NCI-H748 (cell line): ENCODE data around the gene CADM1.

Experiments used
- DNase-seq: peaks from one replicate; lab custom pipeline; 2025; ENCODE audit not compliant: unreplicated experiment; lab: John Stamatoyannopoulos, UW

The CADM1 gene

DNA sequence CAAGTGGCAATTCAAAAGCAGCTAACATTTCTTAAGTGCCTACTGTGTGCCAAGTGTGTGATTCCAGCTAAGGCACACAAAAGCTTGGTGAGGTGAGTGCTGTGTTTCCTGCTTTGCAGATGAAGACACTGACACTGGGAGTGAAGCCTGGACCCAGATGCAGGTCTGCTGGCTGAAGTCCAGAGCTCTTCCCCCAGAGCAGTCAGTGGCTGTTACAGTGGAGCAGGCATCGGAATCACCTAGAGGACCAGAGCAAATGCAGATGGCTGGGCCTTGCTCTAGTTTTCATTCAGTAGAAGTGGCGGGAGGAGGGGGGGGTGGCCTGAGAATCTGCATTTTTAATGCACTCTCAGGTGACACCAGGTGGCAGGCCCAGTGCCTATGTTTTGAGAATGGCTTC, 342.3 kb downstream of the CADM1 start:
- DNase-seq = no peak

DNA sequence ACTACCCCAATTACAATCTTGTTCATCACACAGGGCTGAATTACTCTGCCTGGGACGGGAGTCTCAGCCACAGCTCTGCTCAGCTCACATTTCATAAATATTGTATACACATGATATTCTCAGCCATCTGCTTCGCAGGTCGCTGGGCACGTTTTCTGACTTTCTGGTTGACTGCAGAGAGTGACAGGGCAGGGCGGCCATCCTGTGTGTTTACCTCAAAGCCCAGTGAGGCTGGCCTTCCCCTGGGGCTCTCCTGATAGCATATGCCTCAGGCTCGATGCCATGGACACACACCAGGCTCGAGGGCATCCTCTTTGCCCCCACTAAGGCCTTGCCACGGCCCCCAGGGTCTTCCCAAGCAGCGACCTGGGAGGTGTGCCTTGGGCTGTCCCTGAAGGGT, 345.0 kb downstream of the CADM1 start:
- peak; percentile 12 for DNase-seq

DNA sequence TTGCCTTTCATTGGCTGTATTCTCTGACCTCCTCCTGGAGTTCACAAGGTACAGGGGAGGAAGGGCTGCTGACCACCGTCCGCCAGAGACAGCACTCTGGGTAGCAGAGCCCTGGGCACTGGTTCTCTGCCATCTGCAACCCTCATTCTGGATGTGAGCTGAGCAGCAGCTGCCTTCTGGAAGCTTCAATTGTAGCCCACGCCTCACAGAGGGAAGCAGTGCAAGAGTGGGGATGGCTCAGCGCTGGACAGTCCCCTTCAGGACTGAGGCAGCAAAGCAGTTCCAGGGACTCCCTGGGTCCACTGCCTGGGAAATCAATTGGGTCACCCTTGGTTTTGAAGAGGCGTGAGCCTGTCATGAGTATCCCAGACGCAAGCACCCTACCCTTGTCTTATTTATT, 346.2 kb downstream of the CADM1 start:
- DNase-seq = no peak

DNA sequence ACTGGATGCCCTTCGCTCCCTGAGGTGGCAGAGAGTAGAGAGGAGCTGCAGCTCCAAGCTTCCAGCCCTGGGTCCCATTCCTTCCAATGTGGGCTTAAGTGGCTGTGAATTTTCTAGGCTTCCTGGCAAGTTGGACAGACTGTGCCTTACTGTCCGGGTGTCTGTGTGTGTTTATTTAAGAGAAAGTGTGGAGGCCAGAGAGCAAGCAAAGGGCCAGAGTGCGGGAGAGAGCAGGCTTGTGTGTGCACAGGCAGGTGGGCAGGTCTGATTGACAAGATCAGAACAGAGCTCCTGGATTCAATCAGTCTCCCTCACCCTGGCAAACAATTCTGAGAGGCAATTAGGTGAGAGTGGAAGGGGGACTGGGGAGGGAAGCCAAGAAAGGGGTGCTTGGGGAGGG, 347.0 kb downstream of the CADM1 start:
- no peak for DNase-seq

DNA sequence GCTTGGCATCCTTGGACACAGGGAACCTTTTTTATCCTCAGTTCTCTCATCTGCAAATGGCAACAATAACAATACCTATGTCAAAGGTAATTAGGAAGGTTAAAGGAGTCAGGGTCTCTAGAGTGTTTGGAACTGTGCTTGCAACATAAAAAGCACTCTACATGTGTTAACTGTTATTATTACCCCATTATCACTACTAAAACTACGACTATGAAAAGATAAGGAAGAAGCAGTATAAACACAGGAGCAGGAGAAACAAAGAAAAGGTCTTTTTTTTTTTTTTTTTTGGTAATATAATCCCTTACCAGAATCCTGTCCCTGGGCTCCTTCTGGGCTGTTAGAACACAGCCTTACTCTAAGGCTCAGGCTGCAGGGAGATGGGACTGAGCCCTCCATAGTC, 348.2 kb downstream of the CADM1 start:
- peak; percentile 24 for DNase-seq

DNA sequence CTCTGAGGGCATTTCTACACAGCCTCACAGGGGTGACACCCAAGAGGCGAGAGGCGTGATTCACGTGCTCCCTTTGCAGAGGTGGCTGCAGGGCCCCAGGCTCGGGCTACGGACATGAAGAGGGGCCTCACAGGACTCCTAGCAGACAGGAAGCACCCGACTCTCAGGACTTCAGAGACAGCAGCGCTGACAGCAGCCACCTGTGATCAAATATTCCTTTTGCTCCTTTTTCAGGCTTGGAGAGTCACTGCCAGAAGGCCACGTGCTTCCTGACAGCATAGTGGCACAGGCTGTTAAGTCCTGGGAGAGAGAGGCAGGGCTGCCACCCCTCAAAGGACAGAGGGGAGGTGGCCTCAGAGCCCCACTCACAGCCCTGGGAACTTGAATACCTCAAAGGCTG, 348.9 kb downstream of the CADM1 start:
- no peak for DNase-seq

DNA sequence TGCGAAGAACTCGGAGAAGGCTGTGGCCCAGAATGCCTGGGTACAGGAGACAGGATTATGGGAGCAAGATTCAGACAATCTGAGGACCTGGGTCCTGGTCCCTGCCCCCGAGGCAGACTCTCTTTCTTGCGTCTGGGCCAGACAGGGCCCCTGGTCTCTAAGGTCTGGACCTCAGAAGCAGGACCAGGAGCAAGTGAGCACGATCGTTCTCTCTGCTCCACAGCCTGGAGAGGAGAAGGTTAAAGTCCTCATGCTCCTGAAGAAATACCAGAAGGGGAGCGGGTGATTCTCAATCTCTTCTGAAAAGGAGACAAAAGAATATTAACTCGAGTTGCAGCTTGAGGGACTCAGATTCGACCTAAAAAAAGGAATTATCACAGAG, 349.9 kb downstream of the CADM1 start:
- no peak for DNase-seq

DNA sequence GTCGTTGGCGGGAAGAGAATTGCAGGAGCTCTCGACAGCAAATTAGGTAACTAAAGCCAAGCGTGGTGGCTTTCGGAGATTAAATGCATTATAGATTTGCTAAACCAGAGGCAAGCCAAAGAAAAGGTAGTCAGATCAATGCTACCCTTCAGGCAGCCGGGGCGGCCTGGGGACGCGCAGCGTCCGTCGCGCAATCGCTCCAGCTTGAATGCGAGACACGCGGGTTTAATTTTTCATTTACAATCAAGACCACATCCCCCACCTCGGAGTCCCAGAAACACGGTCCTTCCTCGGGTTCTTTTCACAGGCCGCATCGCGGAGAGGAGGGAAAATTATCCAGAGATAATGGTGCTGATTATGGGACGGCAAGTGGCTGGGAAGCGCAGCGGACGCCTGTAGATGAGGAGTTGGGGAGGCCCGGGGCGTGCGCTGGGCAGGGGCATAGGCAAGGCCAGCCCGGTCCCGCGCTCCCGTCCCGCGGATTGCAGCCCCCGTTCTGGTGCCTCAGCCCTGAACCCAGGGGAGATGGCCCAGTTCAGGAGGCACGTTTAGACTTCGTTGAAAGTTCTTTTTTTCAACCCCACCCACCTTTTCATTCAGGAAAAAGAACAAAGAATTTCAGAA, 350.4 kb downstream of the CADM1 start:
- no peak for DNase-seq

DNA sequence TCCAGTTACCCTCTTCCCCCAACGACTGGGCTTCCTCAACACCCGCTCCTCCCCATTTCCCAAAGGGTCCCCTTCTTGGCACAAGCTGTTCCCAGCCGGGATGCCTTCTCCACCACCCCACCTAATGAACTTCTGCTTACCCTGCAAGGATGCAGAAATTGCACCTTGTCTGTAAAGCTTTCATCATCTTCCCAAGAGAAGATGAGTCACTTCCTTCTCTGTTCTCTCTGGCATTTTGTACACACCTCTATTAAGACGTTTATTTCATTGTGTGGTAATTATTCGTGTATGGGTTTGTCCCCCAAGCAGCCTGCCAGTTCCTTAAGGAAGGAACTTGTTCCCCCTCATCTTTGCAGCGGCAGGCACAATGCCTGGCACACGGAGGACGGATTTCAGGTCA, 351.1 kb downstream of the CADM1 start:
- DNase-seq = no peak

DNA sequence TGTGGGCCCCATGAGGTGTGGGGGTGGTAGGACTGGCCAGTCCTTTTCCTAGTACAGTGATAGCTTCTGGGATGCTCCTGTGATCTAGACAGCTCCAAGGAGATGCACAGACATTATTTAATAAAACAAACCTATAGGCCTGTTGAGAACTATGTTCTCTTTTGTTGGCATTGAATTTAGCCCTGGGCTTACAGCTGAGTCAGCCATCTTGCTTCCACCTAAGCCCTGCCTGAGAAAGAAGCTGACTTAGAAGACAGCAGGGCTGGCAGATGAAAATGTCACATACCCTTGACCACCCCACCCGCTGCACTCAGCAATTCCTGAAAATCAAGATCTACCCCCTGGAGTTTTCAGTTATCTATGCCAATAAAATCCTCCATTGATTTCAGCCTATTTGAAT, 353.2 kb downstream of the CADM1 start:
- DNase-seq = no peak

DNA sequence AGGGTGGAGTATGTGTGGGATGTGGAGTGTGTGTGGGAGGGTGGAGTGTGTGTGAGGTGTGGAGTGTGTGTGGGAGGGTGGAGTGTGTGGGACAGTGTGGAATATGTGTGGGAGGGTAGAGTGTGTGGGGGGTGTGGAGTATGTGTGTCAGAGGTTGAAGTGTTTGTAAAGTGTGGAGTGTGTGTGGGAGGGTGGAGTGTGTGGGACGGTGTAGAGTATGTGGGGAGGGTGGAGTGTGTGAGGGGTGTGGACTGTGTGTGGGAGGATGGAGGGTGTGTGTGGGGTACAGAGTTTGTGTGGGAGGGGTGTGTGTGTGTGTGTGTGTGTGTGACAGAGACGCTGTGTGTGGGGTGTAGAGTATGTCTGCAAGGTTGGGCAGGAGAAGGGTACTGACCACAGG, 355.5 kb downstream of the CADM1 start:
- no peak for DNase-seq

DNA sequence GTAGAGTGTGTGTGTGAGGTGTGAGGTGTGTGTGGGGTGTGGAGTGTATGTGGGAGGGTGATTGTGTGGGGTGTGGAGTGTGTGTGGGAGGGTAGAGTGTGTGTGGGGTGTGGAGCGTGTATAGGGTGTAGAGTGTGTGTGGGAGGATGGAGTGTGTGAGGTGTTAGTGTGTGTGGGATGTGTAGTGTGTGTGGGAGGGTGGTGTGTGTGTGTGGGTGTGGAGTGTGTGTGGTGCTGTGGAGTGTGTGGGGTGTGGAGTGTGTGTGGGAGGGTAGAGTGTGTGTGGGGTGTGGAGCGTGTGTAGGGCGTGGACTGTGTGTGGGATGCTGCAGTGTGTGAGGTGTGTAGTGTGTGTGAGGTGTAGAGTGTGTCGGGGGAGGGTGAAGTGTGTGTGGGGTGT, 356.1 kb downstream of the CADM1 start:
- DNase-seq = no peak

DNA sequence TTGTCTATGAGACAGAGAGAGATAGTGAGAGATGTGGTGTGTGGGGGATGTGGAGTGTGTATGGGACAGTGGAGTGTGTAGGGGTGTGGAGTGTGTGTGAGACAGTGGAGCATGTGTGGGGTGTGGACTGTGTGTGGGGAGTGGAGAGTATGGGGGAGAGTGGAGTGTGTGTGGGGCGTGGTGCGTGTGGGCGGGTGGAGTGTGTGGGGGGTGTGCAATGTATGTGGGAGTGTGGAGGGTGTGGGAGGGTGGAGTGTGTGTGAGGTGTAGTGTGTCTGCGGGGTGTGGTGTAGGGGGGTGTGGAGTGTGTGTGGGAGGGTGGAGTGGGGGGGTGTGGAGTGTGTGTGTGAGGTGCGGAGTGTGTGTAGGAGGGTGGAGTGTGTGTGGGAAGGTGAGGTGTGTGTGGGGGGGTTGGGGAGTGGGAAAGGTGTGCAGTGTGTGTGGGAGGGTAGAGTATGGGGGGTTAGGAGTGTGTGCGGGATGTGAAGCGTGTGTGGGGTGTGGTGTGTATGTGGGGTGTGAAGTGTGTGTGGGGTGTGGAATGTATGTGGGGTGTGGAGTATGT, 356.9 kb downstream of the CADM1 start:
- DNase-seq = no peak

DNA sequence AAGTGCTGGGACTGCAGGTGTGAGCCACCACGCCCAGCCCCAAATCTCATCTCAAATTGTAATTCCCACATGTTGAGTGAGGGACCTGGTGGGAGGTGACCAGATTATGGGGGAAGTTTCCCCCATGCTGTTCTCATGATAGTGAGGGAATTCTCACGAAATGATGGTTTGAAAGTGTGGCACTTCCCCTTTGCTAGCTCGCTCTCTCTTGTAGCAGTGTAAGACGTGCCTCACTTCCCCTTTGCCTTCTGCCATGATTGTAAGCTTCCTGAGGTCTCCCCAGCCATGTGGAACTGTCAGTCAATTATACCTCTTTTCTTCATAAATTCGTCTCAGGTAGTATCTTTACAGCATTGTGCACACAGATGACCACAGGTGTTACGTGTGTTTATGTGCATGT, 357.8 kb downstream of the CADM1 start:
- DNase-seq = no peak

DNA sequence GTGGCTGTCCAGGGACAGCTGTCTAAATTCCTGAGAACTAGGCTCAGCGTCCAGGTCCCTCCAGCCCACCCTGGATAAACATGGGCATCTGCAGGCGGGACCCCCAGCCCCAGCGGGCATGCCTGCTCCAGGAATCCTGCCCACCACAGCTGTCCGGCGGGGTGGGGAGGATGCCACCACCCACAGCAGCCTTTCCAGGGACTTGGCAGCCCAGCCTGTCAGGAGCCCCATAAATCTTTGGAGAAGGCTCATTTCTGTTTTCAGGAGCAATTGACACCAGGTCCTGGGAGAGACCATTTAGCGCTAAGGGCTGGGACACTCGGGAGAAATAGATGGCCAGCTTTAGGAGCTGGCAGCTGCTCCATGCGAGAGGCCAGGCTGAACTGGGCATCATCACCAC, 358.9 kb downstream of the CADM1 start:
- no peak for DNase-seq

DNA sequence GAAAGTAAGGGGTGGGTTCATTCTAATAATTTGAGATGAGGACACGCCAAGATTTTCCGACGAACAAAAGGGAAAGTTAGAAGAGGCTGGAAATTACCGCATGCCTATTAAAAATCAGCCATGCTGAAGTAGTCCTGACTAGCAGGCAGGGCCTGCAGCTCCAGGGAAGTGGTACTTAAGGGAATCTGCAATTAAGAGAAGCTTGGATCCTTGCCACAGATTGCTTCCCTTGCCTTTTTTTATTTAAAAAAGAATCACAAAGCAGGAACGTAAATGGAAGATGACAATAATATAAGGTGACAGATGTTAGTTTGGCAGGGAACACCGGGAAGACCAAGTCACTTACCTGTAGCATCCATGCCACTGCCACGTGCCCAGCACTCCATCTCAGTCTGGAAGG, 359.3 kb downstream of the CADM1 start:
- DNase-seq = peak; percentile 74

DNA sequence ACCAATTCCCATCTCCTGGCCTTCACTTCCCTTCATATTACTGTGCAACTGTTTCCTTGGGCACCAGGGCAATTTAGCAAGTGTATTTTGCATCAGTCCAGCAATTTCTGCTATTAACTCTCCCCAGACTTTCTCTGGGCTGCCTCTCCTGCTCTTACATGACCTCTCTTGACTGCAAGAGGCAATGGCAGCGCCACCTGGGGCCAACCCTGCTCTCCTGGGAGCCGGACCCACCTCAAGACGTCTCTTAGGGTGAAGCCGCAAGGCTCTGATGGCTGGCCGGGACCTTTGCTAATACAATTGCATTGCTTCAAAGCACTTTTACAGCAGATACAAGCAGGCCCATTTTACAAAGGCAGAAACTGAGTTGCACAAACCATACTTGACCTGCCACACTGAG, 360.2 kb downstream of the CADM1 start:
- no peak for DNase-seq

DNA sequence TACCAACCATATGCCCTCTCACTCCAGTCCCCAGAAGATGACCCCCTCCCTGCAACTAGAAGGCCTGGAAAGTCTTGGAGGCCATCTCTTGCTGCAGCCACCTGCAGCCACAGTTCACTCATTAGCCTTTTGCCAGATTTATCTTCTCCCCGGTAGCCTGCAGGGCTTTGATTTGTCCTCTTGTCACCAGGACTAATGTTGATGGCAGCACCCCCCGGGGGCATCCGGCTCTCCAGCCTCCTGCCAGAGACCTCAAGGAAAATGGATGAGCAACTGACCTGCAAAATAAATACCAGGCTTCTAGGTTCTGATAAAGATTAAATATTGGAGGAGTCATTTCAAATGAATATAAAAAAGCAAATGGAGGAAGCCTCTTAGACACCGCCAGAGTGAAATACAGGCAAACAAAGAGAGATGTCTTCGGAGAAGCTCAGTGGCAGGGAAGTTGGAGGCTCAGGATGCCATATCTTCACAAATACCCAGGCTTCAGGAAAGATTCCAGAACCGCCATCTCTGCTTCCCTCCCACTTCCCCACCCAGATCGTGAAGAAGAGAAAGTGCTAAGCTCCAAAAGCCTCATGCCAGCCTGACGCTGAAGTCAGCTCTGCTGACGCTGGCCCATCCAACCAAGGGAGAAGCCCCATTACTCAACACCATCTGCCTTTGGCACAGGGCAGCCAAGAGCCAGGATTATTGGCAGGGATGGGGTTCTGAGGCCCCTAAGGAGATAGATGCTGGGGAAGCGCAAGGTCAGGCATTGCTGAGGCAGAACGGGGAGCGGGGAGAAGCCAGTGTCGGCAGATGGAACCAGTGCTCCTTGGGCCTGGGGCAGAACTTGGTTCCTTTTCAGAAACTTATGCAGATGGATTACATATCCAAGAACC, 362.7 kb downstream of the CADM1 start:
- DNase-seq = no peak

DNA sequence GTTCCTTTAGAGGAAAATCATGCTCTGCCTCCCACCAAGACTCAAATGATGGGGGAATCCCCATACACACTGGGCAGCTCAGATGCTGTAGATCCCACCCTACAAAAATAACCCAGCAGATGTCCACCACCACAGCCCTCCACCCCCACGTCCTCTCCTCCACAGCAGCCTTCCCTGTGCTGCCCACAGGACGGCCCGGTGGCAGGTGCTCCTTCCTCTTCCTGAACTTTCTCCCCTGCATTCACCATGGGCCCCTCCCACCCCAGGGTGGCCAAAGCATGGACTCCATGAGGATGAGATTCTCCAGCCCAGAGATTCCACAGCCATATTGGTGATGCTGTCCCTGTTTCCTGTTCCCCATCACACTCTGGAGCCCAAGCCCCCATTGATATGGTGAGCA, 368.3 kb downstream of the CADM1 start:
- DNase-seq = no peak

DNA sequence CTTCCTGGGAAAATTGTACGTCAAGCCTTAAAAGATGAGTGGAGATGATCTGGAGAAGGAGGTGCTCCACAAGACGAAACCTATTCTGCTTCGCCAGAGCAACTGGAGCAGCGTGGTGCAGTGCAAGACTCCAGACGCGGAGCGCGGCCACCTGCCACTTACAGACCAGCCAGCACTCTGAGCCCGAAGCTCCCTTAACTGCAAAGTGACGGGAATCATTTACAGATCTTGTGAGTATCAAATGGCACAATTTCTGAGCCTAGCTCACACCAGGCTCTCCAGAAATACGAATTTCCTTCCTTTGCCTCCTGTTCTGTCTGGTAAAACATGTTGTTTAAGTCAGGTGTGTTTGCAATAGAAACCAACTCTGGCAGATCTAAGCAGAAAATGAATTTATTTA, 369.3 kb downstream of the CADM1 start:
- DNase-seq = peak; percentile 14

DNA sequence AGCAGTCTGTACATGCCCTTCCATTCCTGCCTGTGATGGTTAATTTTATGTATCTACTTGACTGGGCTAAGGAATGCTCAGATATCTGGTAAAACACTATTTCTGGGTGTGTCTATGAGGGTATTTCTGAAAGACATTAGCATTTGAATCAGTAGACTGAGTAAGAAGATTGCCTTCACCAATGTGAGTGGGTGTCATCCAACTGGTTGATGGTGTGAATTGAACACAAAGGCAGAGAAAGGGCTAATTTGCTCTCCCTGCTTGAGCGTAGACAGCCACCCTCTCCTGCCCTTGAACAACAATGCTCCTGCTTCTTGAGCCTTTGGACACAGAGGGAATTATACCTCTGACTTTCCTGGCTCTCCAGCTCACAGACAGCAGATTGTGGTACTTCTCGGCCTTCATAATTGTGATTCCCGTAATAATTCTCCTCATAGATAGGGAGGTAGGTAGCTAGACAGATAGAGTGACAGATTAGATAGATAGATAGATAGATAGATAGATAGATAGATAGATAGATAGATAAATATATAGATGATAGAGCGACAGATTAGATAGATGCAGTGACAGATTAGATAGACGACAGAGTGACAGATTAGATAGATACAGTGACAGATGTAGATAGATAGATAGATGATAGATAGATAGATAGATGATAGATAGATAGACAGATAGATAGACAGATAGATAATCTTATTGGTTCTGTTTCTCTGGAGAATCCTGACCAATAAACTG, 370.6 kb downstream of the CADM1 start:
- DNase-seq = no peak
